Glutamatergic neuron (in vitro differentiated cells): Measurements from ENCODE around the gene ARID4A. TPM values are rescaled to one million over a fixed set of nuclear protein-coding genes. Genes with fewer than 3 reads are reported as not detected.

ENCODE experiments used
- DNase-seq: peaks from one replicate; pipeline ENCODE4 v3.0.0; 2022
- H3K27ac Mint-ChIP-seq: one replicate; pipeline ENCODE4 v1.8.0; 2020; ENCODE audit warnings: mild to moderate bottlenecking, mixed read lengths, inconsistent platforms; ENCODE audit not compliant: unreplicated experiment
- H3K27me3 Mint-ChIP-seq: one replicate; pipeline ENCODE4 v1.8.0; 2020; ENCODE audit warnings: mild to moderate bottlenecking, moderate library complexity, mixed read lengths, inconsistent platforms; ENCODE audit not compliant: unreplicated experiment
- H3K36me3 Mint-ChIP-seq: one replicate; pipeline ENCODE4 v1.8.0; 2020; ENCODE audit warnings: mild to moderate bottlenecking, mixed read lengths, inconsistent platforms; ENCODE audit not compliant: unreplicated experiment
- H3K4me1 Mint-ChIP-seq: one replicate; pipeline ENCODE4 v1.8.0; 2020; ENCODE audit warnings: mild to moderate bottlenecking, low read depth, mixed read lengths, inconsistent platforms; ENCODE audit not compliant: unreplicated experiment
- H3K4me3 Mint-ChIP-seq: one replicate; pipeline ENCODE4 v1.8.0; 2020; ENCODE audit warnings: mild to moderate bottlenecking, mixed read lengths, inconsistent platforms; ENCODE audit not compliant: unreplicated experiment
- H3K9me3 Mint-ChIP-seq: one replicate; pipeline ENCODE4 v1.8.0; 2020; ENCODE audit warnings: mild to moderate bottlenecking, moderate library complexity, mixed read lengths, inconsistent platforms; ENCODE audit not compliant: unreplicated experiment
- CTCF ChIP-seq: fragments of 200-600 bp; sonication (generic); IDR thresholded peaks from one replicate; pipeline ENCODE4 v1.5.0; 2021; ENCODE audit not compliant: partially characterized antibody, unreplicated experiment
- total RNA-seq: library from RNA; stranded (reverse); fragmentation: NEBNext Ultra II Directional; extraction: Animal tissue kit (Norgen Biotek cat#: 25700); gene quantifications from one replicate; pipeline ENCODE4 v1.2.1, GENCODE V29; 2021; ENCODE audit not compliant: unreplicated experiment

The ARID4A gene
- total RNA-seq, 1 donor from 2014 or later, result 22.4 TPM

DNA sequence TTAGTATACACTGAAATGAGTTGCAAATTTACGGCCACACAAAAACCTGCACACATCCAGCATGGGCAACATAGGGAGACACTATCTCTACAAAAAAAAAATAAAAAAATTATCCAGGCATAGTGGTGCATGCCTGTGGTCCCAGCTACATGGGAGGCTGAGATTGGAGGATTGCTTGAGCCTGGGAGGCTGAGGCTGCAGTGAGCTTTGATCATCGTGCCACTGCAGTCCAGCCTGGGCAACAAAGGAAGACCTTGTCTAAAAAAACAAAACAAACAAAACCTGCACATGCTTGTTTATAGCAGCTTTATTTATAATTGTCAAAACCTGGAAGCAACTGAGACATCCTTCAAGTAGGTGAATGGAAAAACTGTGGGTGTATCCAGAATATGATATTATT is 92.5 kb downstream of the ARID4A start:
- no peak for TF ChIP-seq CTCF
- Mint-ChIP-seq H3K27ac (no peak overlapping the region), H3K4me3 (no peak overlapping the region), H3K36me3 (peaks cover 4% of the 10 kb centered on the region), H3K27me3 (peaks cover 6% of the 10 kb centered on the region), H3K9me3 (peaks cover 3% of the 10 kb centered on the region), H3K4me1 (no peaks in the 10 kb centered on the region)
- DNase-seq, result no peak

DNA sequence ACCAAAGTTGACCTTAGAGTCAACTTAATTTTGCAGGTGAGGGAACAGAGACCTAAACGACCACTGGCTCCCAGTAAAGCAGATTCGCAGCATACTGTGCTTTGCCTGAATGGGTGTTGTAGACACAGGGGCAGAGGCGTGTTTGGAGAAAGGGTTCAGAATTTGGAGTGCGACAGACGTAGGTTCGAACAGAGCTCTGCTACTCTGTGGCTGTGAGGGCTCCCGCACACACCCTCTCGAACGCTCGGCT is 97.1 kb downstream of the ARID4A start:
- Mint-ChIP-seq H3K27me3 (peaks cover 7% of the 10 kb centered on the region), H3K36me3 (no peaks in the 10 kb centered on the region), H3K27ac (peak overlapping the region; percentile 80), H3K9me3 (peaks cover 3% of the 10 kb centered on the region), H3K4me3 (peak overlapping the region; percentile 83), H3K4me1 (peaks cover 7% of the 10 kb centered on the region)
- DNase-seq, result no peak
- TF ChIP-seq CTCF, result no peak

GRCh38 chr14:58395812-58396788 is 97.7 kb downstream of the ARID4A start, which contains the start of gene TOMM20L:
Gene TOMM20L, plus strand, starts transcription at chr14:58395930. Its CDS starts 28 bp downstream, at chr14:58395958.
- peak; percentile 86 for DNase-seq
- peaks cover 7% of the 10 kb centered on the region for H3K4me1 Mint-ChIP-seq
- peak; percentile 92 for TF ChIP-seq CTCF
- H3K27me3 Mint-ChIP-seq, result peaks cover 7% of the 10 kb centered on the region
- peak within 1 kb of the TSS; percentile 80 for H3K27ac Mint-ChIP-seq
- H3K4me3 Mint-ChIP-seq, result peak within 1 kb of the TSS; percentile 83
- no peaks in the 10 kb centered on the region for H3K36me3 Mint-ChIP-seq
- H3K9me3 Mint-ChIP-seq, result peaks cover 3% of the 10 kb centered on the region

DNA sequence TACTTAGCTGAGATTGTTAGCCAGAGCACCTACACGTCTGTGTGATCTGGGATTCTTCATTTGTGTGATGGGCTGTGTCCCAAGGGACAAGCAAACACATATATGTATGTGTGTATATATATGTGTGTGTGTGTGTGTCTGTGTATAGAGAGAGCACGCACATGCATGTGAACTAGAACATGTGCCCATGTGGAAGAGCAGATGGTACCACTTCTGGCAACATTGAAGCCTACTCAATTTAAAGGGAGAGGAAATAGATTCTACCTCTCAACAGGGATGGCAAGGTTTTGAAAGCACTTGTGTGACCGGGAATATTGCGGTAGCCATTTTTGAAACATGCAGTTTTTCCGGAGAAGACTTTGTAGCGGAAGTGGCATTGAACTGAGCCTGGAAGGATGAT is 98.8 kb downstream of the ARID4A start:
- H3K36me3 Mint-ChIP-seq, result no peaks in the 10 kb centered on the region
- TF ChIP-seq CTCF, result no peak
- peaks cover 6% of the 10 kb centered on the region for H3K27me3 Mint-ChIP-seq
- H3K27ac Mint-ChIP-seq, result peak overlapping the region; percentile 9
- peaks cover 3% of the 10 kb centered on the region for H3K9me3 Mint-ChIP-seq
- H3K4me3 Mint-ChIP-seq, result peak overlapping the region; percentile 62
- no peak for DNase-seq
- peaks cover 7% of the 10 kb centered on the region for H3K4me1 Mint-ChIP-seq

DNA sequence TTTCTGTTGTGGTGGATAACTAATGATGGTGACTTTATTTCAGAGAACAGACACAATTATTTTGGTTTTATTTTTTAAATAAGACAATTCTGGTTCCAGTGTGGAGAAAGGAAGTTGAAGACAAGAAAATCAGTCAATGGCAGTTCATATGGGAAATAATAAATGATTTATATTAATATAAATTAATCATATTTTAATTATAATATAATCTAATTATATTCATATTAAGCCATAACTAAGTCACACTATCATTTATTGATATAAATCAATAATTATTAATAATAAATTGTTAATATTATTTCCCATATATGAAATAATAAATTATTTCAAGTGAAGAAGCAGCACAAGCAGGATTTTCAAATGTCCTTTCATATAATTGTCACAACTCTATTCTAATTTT is 100.1 kb downstream of the ARID4A start:
- Mint-ChIP-seq H3K36me3 (no peaks in the 10 kb centered on the region), H3K9me3 (peaks cover 3% of the 10 kb centered on the region), H3K4me1 (peaks cover 7% of the 10 kb centered on the region), H3K27ac (no peak overlapping the region), H3K27me3 (peaks cover 6% of the 10 kb centered on the region), H3K4me3 (no peak overlapping the region)
- TF ChIP-seq CTCF, result no peak
- no peak for DNase-seq
